PFSK-1 (cell line): Measurements from ENCODE around the gene HGF.

Experiments
- FOXP2 ChIP-seq: optimal IDR thresholded peaks from 2 replicates; pipeline ENCODE3; 2011; ENCODE audit warnings: borderline replicate concordance, control low read depth, inconsistent platforms; ENCODE audit not compliant: insufficient read depth; ENCODE audit errors: extremely low read length, extremely low read depth
- POLR2AphosphoS5 ChIP-seq: IDR thresholded peaks from 2 replicates; pipeline ENCODE4 v1.6.1; 2012; ENCODE audit warnings: low read depth, mild to moderate bottlenecking, control low read depth, low read length, moderate library complexity
- SIN3A ChIP-seq: IDR thresholded peaks from 2 replicates; pipeline ENCODE4 v1.6.1; 2012; ENCODE audit warnings: mild to moderate bottlenecking, low read length, moderate library complexity, borderline replicate concordance; ENCODE audit not compliant: insufficient read depth
- TAF1 ChIP-seq: IDR thresholded peaks from 2 replicates; pipeline ENCODE4 v1.6.1; 2012; ENCODE audit warnings: low read length, control low read depth, borderline replicate concordance; ENCODE audit not compliant: insufficient read depth

DNA sequence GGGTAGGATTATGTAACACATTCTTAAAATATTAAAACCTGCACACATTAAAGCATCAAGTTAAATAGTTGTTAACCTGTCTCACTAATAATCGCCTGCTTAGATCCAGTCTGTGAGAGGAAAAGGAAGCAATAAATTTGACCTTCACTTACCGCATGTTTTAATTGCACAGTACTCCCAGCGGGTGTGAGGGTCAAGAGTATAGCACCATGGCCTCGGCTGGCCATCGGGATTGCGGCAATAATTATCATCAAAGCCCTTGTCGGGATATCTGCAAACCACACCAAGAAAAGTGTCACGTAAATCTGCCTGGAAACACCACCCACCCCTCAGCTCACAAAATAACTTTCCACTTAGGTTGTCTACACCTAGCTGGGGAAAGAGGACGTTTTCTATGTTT is 26.6 kb downstream of the HGF start:
- TF ChIP-seq TAF1 (no peak), POLR2AphosphoS5 (no peak), SIN3A (no peak), FOXP2 (no peak)
